Stimulated activated naive B cell treated with anti-CD40 and anti-IgM and Interleukin-4, amounts not matched to agents 10 μg/mL and 1 μg/mL and 100 μg/mL, for 72 hours (primary cell): Measurements from ENCODE around the gene RBM3.

Source experiments
- ATAC-seq, 2 donors: fragments of 150-1000 bp; cut with Tn5 transposase; replicated peaks; 2 replicates each; pipeline ENCODE4 v1.10.0; 2021; ENCODE audit warnings: moderate library complexity in 1 of 2
- DNase-seq: peaks from one replicate; pipeline ENCODE4 v3.0.0; 2021
- H3K27ac Mint-ChIP-seq: one replicate; pipeline ENCODE4 v1.8.0; 2022; ENCODE audit warnings: mild to moderate bottlenecking, mixed read lengths
- H3K27me3 Mint-ChIP-seq, 2 donors: one replicate each; pipeline ENCODE4 v1.8.0; 2022; ENCODE audit warnings: mixed read lengths in 2 of 2
- H3K36me3 Mint-ChIP-seq, 2 donors: one replicate each; pipeline ENCODE4 v1.8.0; 2022; ENCODE audit warnings: mixed read lengths in 2 of 2, mild to moderate bottlenecking in 1 of 2
- H3K4me1 Mint-ChIP-seq, 2 donors: one replicate each; pipeline ENCODE4 v1.8.0; 2022; ENCODE audit warnings: mixed read lengths in 2 of 2, mild to moderate bottlenecking in 1 of 2
- H3K4me3 Mint-ChIP-seq, 2 donors: one replicate each; pipeline ENCODE4 v1.8.0; 2022; ENCODE audit warnings: mild to moderate bottlenecking in 2 of 2, mixed read lengths in 2 of 2, moderate library complexity in 1 of 2
- H3K9me3 Mint-ChIP-seq, 2 donors: one replicate each; pipeline ENCODE4 v1.8.0; 2022; ENCODE audit warnings: mixed read lengths in 2 of 2, mild to moderate bottlenecking in 1 of 2

RBM3 gene

DNA sequence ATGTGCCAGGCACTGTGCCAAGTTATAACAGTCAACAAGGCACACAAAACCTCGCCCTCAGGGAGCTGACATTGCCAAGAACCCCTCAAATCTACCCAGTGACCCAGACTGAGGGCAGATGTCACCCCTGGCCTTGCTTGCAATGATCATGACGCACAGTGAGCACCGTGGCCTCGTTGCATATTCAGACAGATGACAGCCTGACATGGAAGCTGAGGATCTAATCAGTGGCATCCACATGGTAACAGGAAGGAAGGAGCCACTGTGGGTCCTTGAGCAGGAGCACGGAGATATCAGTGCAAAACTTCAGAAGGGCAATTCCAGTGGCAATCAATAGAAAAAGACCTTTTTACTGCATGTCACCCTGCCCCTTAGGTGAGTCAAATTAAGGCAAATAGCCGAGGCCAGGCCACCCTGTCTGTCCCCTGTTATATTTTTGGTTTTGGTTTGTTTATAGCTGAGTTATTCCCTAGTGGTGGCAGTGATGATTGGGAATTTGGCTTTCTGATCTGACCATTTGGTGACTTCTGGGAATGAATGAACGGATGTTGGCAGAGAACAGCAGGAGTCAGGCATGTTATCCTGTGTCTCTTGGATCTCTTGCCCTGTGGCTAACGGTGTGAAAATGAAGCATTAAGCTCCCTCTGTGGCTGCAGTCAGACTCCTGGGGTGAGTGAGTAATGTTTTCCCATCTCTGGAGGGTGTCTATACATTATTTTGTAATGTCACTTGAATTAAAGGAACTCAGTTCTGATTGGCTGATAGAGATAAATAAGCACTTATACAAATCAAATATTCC, 43.5 kb downstream of the RBM3 start:
- H3K9me3 Mint-ChIP-seq: no peaks in the 10 kb centered on the region

DNA sequence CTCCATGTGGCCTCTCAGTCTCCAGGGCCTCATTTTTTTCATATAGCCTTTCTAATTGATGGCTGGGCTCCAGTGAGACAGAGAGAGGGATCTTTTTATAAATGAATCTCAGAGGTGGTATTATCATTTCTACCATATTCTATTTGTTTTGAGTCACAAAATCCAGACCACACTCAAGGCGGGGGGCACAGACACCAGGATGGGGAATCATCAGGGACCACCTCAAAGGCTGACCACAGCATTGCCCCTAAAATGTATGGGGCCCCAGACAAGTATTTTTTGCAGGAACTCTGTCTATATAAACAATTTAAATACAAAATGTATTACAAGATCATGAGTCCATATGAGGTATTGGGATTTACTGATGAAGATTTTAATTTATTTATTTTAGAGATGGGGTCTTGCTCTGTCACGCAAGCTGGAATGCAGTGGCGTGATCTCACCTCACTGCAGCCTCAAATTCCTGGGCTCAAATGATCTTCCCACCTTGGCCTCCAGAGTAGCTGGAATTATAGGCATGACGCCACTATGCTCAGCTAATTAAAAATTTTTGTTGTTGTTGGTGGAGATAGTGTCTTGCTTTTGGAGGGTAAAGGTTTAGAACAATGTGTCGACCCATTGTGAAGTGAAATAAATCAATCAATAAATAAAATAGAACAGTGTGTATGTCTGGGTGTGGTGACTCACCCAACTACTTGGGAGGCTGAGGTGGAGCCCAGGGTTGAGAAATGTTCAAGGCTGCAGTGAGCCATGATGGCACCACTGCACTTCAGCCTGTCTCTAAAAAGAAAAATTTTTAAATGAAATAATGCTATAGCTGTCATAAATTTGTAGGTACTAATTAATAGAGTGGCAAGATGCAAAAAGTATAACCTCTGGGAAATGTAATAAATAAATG, 52.4 kb downstream of the RBM3 start:
- Mint-ChIP-seq H3K4me3 (no peak overlapping the region), H3K27ac (no peak overlapping the region), H3K4me1 (no peaks in the 10 kb centered on the region), H3K9me3 (no peaks in the 10 kb centered on the region), H3K36me3 (no peaks in the 10 kb centered on the region), H3K27me3 (no peaks in the 10 kb centered on the region)
- no peak for DNase-seq
- no peak for ATAC-seq

More for the DNA sequence above, 43.5 kb downstream of the RBM3 start:
- DNase-seq: no peak
- Mint-ChIP-seq H3K4me1 (no peaks in the 10 kb centered on the region), H3K27me3 (peaks cover 0 to 4% of the 10 kb centered on the region in 2 donors), H3K27ac (no peak overlapping the region), H3K4me3 (no peak overlapping the region), H3K36me3 (no peaks in the 10 kb centered on the region)
- no peak for ATAC-seq
